Coronary artery (tissue), 2 donors: ENCODE data around the gene ZBTB17.
"Not testable (repeated sequence)": the region's sequence is repeated elsewhere in the genome, so short reads cannot be mapped to it uniquely, and the experiment has no call there.

ENCODE experiments used
- DNase-seq: peaks from one replicate; pipeline ENCODE4 v3.0.0-alpha.2; 2017; ENCODE audit warnings: low spot score
- H3K27ac ChIP-seq, 2 donors: fragments of 200-600 bp; sonication (generic); one replicate each; pipeline ENCODE4 v1.5.1; 2016 to 2019
- H3K4me3 ChIP-seq: fragments of 200-600 bp; sonication (generic); 2 replicates; pipeline ENCODE4 v1.5.1; 2016; ENCODE audit warnings: mild to moderate bottlenecking, moderate library complexity
- CTCF ChIP-seq: fragments of 200-600 bp; sonication (generic); IDR thresholded peaks from one replicate; pipeline ENCODE4 v1.5.1; 2019; ENCODE audit warnings: antibody characterized with exemption

Gene ZBTB17

GRCh38 chr1:15983275-15983674 is 7.4 kb upstream of the ZBTB17 start:
- DNase-seq: no peak
- no peak overlapping the region for H3K4me3 ChIP-seq
- H3K27ac ChIP-seq: no peak overlapping the region
- TF ChIP-seq CTCF: no peak

GRCh38 chr1:15981679-15982078 is 5.8 kb upstream of the ZBTB17 start:
- no peak for DNase-seq
- no peak overlapping the region for H3K4me3 ChIP-seq
- TF ChIP-seq CTCF: no peak
- no peak overlapping the region for H3K27ac ChIP-seq

- H3K4me3 ChIP-seq, H3K27ac ChIP-seq, DNase-seq: not testable (repeated sequence)
Measured at GRCh38 chr1:15977947-15978346, 2.0 kb upstream of the ZBTB17 start.

GRCh38 chr1:15975358-15975804 is 520 bp downstream of the ZBTB17 start:
- DNase-seq: no peak
- TF ChIP-seq CTCF: no peak
- H3K4me3 ChIP-seq: peak overlapping the region; percentile 100
- H3K27ac ChIP-seq: peak overlapping the region; percentile 45 to 88

GRCh38 chr1:15974855-15975254 is 1.0 kb downstream of the ZBTB17 start:
- no peak for DNase-seq
- no peak for TF ChIP-seq CTCF
- Histone ChIP-seq H3K4me3 (peak overlapping the region; percentile 100), H3K27ac (no peak overlapping the region)

- no peak overlapping the region for H3K4me3 ChIP-seq
- no peak for DNase-seq
- no peak for TF ChIP-seq CTCF
Measured at GRCh38 chr1:15973772-15974171, 2.1 kb downstream of the ZBTB17 start.

GRCh38 chr1:15972409-15972808 is 3.5 kb downstream of the ZBTB17 start:
- Histone ChIP-seq H3K27ac (no peak overlapping the region), H3K4me3 (no peak overlapping the region)
- TF ChIP-seq CTCF: no peak
- DNase-seq: no peak

More at GRCh38 chr1:15973772-15974171, 2.1 kb downstream of the ZBTB17 start:
- no peak overlapping the region for H3K27ac ChIP-seq

- TF ChIP-seq CTCF: no peak
- no peak for DNase-seq
- no peak overlapping the region for H3K4me3 ChIP-seq
- H3K27ac ChIP-seq: no peak overlapping the region
Measured at GRCh38 chr1:15970911-15971310, 5.0 kb downstream of the ZBTB17 start.
